Erythroblast (primary cell): ENCODE results near the gene GAREM1.

Experiments
- GATA1 ChIP-seq: IDR thresholded peaks from 2 replicates; pipeline ENCODE4 v1.6.1; 2011; ENCODE audit warnings: low read depth, mild to moderate bottlenecking, control low read depth, low read length, moderate library complexity
- POLR2A ChIP-seq: IDR thresholded peaks from 2 replicates; pipeline ENCODE4 v1.6.1; 2011; ENCODE audit warnings: mild to moderate bottlenecking, low read length

DNA sequence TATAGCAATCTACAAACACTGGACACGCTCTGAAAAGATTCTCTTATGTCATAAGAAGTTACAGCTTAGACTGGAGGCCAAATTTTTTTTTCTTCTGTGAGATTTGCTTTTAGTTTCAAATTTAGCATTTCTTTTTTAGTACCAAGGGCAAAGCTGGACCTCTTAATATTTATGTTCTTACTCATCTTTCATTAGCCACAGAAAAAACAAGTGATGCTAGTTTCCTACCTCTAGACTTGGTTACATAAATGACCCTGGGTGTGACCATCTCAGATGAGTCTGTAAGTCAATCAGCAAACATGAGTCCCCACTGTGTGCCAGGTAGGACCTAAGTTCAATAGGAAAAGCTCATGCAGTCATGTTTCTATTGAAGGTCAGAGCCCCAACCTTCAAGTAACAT is 186.4 kb downstream of the GAREM1 start:
- no peak for TF ChIP-seq POLR2A
- no peak for TF ChIP-seq GATA1
